Right lung (tissue), 5 donors: ENCODE data around the gene PIK3R1. TPM values are rescaled to one million over a fixed set of nuclear protein-coding genes. Genes with fewer than 3 reads are reported as not detected.

Source experiments
- DNase-seq, 2 donors: peaks; one replicate each; pipeline ENCODE4 v3.0.0-alpha.2; 2013
- polyA plus RNA-seq, 5 donors: library from polyadenylated mRNA; unstranded; fragments of 120-200 nt; gene quantifications; one replicate each; pipeline versions ENCODE4 v1.2.1 to v1.2.3, GENCODE V29; 2013; ENCODE audit warnings: inconsistent platforms in 1 of 5, low replicate concordance in 1 of 5; ENCODE audit not compliant: insufficient read length in 5 of 5, insufficient read depth in 1 of 5

Gene PIK3R1
- polyA plus RNA-seq, 5 donors: 54.4 to 94.3 (median 79.8) TPM

DNA sequence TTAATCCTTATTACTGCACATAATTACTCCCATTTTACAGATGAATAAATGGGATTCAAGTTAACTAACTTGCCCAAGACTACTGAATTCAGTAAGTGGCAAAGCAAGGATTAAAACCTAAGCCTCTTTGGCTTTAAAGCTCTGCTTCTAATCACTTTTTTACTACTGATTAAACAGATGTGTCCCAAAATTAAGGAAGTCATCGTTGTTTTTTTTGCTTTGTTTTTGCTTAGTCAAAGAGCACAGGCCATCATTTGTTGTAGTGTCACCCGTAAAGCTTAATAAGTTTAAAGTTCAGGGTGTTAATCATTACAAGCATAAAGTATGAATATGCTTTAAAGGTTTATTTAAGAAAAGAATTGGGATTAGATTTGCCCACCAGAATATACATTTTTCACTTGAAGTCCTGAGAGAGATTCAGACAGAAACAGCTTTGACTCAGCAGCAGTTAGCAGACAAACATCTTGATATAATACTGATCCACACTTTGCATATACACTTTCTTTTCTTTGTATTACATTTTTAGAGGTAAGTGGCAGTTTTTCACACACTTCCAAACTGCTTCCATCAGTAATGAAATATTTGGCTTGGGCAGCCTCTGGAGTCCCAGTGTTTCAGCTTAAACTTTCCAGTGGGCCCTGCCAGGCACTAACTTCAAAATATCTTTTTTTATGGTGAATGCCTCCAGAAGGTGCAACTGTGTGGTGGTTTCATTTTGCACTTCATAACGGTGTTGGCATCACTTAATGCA is 52.7 kb downstream of the PIK3R1 start:
- DNase-seq: no peak

DNA sequence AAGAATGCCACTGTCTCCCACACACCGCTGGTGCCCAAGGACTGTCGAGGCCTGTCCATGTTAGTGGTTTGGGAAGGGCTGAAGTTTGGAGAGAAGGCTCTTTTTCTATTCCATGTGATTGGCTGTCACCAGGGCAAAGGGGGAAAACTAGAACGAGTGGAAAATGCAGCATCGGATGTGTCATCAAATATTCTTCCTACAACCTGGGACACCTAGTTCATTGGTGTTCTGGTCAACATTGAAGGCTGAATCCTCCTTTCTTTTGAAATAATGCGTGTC is 53.2 kb downstream of the PIK3R1 start:
- DNase-seq: no peak

DNA sequence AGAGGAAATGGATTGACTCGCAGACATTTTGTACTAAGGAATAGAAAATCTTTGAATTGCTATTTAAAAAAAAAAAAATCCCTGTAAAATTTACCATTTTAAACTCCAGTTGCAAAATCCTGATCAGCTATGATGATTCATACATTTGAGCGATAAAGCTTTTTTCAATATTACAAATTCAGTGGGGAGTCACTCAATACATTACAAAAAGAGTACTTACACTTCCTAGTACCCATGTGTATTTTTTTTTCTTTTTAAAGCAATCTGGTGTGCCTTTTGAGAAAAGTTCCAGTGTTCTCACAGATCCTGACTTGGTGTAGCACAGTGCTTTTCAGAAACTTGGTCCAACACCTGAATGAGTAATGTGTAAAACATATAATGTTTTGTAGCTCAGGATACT is 54.3 kb downstream of the PIK3R1 start:
- DNase-seq: no peak

DNA sequence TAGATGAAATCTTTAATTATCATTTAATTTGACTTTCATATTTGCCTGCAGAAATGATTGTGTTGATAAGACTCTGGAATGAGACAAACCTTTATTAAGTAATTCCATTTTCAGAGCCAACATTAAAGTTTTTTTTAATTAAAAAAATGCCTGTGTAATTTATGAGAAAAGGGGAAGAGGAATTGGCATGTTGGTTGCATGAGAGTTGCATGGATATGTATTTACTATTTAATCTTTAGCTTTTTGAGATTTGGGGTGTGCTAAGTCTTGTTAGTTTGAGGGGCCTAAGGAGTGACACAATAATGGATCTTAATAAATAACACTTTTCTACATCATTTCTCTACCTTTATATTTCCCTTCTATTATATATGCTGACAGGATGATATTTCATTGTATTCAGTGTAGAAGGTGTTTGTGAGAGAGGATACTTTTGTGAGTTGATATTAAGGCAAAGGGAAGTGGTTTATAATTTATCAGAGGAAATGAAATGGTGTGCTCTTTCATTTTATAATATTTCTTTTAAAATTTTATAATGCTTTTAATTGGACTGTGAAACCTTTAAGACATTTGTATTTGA is 54.9 kb downstream of the PIK3R1 start:
- DNase-seq: no peak

DNA sequence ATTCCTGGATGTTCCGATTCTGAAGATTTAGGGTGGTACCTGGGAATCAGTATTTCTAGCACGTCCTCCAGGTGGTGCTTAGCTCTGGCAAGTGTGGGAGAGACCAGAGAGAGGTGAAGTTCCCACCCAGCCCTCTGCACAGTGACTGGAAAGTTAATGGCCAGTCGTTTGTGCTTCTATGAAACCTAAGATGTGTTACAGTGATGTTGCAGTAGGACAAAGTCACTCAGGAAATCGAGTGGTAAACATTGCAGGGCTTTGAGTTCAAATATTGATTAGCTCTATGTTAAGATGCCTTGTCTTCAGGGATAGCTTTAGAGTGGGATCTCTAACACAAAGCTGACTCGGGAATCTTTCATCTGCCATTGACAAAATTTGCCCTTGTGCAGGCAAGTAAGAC is 55.6 kb downstream of the PIK3R1 start:
- DNase-seq: no peak

DNA sequence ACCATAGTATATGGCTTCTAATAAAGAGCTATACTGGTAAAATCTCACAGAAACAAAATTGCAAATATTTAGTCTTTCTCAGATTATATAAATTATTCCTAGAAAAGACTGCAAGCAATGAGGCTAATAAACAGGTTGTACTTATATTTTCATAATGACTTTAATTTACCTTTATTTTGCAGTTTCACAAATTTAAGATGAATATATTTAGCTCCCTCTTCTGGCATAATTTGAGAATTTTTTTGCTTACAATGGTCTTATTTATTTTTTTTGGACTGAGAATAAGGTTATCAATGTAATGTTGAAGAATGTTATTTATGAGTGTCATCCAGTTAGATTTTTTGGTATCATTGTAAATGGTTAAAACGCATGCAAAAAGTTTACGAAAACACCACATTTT is 56.7 kb downstream of the PIK3R1 start:
- DNase-seq: no peak

DNA sequence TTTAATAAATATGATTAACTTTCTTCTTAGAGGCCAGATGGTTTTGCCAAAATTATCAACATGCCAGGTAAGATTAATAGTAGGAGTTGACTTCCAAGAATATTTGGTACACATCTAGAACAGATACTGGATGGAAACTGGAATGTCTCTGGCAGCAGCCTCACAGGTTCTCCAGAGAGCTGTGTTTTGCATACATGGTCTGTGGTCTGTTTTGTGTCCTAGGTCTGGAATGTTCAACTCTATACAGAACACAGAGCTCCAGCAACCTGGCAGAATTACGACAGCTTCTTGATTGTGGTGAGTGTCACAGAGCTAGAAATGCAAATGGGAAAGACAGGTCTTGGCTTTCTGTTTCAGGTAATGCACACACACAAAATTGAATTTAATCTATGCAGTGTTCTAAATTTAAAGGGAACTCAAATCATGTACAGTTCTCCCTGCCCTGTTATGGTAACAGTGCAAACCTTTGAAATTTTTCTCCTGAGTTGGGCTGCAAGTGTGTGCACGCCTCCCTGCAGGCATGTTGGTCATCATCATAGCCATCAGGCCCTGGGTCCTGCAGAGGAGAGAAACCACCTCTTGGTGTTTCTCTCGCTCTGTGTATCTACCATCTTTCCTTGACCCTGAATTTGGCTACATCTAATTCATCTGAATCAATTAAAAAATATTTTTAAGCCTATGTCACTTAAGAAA is 58.3 kb downstream of the PIK3R1 start:
- DNase-seq: no peak

DNA sequence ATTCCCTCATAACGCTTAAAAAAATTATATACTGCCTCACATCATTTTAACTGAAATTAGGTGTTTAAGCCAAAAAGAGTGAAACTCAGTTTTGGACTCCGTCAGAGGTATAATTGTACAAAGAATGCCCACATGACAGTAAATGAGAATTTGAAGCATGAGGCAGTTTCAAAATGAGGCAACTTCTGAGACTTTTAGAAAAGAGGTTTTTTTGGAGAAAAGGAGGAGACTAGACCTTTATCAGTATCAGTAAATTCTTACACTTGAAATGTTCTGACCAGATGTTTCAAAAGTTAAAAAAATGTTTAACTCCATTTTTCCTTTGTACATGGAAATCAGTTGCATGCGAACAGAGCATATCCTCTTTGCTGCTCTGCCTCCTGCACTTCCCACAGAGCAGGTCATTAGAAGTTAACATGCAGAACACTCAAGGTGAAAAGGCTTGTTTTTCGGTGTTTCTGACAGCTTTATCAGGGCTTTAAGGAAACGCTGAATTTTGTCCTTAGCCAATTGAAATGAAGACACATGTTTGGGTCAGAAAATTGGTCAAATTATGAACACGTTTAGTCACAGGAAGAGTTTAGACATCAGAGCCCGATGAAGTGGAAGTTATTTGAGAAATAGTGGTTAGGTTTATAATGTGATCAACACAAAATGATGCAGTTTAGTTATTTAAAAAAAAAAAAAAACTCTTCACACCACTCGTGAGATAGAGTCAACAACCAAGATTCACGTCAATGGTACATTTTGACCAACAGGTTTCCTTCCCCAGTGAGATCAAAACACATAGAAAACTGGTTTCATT is 59.5 kb downstream of the PIK3R1 start:
- no peak for DNase-seq

DNA sequence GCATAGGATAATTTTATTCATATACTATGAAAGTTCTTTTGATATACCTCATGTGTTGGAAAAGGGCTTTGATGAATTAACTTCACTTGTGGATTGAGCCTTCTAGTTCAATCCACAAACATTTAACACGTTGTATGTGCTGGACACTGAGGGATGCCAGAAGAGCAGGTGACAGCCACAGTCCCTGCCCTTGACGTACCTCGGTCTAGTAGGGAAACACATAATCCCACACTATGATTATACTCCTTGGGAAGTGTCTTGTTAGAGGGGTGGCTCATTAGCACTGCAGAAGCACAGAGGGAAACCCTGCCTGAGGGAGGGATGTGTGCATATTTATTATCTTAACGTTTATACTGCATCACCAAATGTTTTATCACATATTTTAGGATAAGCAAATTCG is 61.2 kb downstream of the PIK3R1 start:
- no peak for DNase-seq

DNA sequence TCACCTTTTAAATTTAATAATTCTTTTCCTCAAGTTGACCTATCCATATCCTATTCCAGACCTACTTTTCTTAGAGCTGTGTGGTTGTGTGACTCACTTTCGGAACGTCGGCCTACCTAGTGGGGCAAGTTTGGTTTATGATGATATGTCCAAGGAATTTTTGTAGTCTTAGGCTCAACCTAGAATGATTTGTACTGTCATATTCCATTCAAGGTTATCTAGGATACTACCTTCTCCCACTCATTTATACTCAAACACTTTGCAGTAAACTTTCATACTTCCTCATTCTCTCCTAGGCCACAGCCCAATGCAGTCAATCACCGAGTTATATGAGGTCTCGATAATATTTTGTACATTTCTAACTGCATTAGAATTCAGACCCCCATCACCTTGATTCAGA is 61.9 kb downstream of the PIK3R1 start:
- DNase-seq: no peak

DNA sequence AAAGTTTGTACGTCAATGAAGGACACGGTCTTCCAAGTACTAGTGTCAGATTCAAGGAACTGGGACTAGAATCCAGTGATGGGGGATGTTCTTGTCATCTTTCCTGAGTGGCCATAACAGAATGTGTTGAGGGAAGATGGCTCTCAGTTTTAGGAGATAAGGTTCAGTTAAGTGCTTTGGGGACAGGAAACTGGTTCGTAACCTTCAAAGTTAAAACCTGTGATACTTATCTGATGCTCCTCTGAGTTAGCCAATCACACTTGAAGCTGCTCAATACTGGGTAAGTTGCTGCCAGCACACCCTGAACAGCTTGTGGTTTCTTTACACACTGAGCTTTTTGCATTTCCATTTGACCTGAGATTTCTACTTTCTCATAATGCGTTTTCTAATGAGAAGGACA is 64.4 kb downstream of the PIK3R1 start:
- DNase-seq: no peak

DNA sequence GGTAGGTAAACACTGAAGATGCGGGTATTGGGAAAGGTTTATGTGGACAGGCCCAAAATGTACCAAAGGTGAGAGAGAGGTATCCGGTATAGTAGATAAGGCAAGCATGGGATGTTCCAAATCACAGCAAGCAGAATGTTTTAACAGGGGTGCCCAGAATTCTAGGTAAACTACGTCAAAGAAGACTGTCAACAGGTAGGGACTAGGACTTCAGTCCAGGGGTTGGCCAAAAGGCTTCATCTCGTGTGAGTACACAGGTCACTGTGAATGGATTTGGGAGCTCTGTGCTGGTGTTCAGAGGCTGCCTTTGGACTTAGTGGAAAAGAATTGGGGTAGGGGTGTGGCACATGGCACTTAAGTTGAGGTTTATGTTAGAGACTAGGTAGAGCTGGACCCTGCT is 66.4 kb downstream of the PIK3R1 start:
- no peak for DNase-seq

DNA sequence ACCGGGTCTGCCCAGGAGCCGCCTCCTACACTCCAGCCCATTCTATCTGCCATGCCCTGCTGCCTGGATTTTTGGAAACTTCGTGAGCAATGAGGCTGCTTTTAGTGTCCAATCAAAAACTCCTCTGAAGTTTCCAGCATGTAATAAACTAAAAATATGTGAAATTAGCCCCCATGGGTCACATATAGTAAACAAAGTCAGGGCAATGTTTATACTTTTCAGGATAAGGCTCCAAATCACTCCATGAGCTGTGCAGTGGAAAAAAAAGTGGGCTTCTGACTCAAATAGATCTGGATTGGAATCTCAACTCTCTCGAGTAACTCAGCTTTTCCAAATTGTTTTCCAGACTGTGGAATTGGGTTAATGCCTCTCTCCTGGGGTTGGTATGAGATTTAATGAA is 68.2 kb downstream of the PIK3R1 start:
- DNase-seq: no peak

DNA sequence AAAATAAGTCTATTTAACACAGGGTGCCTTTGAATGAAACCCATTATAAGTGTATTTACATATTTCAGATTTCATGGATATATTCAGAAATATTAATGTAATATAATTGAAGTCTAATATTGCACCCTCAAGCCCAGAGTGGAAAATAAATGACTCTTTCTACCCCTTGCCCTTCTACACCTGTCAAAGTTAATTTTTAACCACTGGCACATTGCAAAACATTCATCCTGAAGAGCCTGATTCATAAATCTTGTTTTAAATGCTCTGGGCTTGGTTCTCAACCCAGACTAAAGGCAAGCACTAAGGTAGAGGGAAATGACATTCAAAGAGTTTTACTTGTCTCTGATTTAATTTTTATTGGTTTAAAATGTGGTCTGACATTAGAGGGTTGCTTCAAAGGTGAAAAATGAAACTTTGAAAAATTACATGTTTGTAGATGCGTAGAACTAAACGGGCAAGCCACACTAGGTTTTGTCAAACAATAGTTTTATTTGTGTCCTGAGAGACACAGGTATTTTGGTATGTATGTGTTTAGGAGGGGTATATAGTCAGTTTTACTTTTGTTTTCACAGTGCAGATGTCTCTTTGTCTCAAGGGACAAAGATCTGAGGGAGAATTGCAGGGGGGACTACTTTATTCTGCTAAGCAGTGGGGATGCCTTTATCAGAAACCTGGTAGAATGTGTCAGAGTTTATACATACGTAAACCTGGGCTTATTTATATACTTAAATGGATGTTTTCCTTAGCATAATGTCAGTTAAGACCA is 69.7 kb downstream of the PIK3R1 start:
- no peak for DNase-seq

DNA sequence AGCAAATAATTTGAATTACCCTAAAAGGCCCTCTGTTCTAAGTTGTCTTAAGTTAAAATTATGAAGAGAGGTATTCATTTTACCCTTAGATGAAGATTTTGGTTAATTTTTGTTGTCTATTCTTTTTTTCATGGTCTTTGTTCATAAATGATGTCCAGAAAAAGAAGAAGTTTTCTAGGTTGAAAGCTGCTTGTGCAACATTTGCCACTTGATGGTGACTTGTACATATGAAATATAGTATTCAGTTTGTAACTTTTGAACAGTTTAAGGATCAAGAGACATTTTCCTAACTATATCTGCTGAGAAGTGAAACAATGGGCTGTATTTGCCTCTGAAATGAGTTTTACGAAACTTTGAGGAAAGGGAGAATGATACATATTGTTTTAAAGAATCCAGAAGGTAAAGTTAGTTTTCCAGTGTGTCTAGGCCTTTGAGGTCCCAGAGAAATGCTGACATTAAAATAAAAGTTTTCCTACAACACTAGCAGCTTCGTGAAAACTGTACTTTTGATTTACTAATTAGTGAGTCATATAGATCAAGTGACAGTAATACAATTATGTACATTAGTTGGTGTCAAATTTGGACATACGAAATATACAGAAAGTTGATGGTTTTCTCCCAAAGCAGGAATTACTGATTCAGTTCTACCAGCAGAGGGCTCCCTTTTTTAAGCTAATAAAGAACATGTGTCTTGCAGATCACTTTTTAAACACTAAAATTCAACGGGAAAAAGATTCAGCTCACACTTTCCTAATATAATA is 70.5 kb downstream of the PIK3R1 start:
- DNase-seq: no peak

DNA sequence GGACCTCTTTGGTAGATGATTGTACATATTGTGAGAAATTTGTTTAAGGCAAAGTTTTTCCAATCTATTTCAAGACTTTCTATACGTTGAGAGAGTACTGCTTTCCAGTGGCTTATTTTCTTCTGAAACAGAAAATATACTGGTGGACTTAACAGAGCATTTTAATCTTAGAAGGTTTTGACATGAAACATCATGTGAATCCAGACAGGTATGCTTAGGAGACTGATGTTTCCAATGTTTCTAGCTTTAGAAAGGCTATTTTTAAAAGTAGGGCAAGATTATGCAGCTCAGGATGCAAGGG is 71.0 kb downstream of the PIK3R1 start:
- no peak for DNase-seq

DNA sequence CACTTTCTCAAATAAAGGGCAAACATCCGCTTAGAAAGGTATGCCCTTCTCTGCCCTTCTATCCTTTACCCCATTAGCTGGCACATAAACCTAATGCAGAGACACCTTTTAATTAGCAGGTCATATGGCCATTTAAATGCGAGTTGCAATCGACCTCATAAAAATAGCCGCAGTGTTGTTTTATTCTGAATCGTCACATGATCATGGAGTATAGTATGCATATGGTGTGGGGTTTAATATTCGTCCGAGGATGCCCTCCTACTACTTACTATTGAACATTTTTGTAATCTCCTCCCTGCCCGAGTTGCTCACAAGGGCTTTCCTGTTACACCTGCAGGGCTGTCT is 72.0 kb downstream of the PIK3R1 start:
- no peak for DNase-seq

DNA sequence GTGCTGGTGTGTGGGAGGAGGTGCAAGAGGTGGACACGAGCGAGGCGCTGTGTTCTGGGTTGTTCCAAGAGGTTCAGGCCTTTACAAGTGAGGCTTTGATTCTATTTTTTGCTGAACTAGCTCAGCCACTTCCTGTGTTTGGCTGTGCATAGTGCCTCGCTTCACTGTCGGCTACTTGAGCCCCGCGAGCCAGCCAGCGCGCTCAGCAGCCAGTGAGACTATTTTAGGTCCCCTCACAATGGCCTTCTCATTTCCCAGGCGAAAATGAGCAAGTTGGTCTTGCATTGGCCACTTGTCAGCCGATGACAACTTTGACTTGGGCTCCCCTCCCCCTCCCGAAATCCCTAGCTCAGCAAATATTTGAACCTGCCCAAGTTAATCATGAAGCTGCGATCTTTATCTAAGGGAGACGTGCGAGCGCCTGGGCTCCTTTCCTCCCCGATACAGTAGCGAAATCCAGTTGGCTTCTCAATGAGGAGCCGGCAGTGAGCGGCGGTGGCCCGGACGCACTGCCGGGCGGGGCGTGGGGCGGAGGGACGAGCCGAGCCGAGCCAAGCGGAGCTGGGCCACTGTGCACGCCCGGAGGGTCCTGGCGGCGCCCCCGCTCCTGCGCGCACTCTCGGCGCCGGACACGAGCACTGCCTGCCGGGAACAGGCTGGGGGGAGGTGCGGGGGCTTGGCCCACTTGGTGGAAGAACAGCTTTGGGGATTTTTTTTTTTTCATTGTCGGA is 72.6 kb downstream of the PIK3R1 start:
- DNase-seq: peak; percentile 80 to 82

DNA sequence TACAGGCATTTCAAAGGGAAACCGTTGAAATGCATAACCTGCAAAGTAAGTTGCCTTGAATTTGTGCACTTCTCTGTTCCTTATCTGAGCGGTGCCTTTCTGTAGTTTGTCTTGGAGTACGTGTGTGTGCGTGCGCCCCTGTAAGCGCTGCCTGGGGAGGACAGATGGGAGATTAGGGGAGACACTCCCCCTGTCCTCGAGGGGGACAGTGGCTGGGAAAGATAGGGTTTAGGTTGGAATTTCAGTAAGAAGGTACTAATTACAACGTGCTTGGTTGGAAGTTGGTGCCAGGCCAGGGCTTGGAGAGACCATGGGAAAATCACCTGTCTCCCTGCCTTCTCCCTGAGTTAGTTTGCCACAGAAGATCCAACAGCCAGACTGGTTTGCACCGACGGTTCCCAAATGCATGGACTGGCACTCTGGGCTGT is 73.2 kb downstream of the PIK3R1 start:
- DNase-seq: no peak

DNA sequence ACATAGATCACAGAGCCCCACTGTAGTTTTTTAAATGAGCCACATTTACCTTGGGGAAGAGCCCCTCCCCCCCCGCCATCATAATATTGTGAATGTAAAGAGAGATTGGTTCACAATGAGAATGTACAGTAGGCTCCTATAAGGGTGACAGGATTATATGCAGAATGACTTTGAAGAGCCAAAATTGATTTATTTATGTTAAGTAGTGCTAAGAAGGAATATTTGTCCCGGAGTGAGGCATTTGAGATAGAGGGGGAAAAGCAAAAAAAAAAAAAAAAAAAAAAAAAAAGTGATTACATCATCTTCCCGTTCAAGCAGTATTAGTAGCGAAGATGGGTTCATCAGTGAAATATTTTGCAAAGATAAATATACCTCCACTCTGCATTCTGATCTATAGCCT is 73.9 kb downstream of the PIK3R1 start:
- no peak for DNase-seq

DNA sequence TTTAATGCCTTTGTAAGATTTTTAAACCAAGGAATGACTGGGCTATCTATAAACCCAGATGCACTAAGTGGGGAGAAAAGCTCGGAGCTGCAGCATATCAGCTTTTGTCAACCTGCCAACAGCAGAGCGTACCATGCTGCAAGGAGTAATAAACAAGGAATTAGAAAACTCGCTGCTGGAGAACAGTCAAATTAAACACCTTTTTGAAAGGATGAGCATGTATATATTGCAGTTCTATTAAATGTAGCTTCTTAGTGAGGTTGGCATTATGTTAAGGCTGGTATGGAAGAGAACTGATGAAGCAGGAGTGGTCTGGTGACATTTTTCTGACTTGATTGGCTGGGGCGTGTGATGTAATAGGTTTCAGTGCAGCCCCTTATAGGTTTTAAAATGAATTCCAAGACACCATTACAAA is 74.7 kb downstream of the PIK3R1 start:
- DNase-seq: no peak
